Right lung (tissue), 10 donors: ENCODE measurements around the gene C4orf17. TPM values are rescaled to one million over a fixed set of nuclear protein-coding genes. Genes with fewer than 3 reads are reported as not detected.
"Not testable (repeated sequence)": the region's sequence is repeated elsewhere in the genome, so short reads cannot be mapped to it uniquely, and the experiment has no call there.

Source experiments
- DNase-seq, 2 donors: peaks; one replicate each; pipeline ENCODE4 v3.0.0-alpha.2; 2013
- long read RNA-seq, 8 donors: transcript quantifications; one replicate each; lab custom pipeline, GENCODE V29; 2026
- polyA plus RNA-seq, 5 donors: library from polyadenylated mRNA; unstranded; fragments of 120-200 nt; gene quantifications; one replicate each; pipeline versions ENCODE4 v1.2.1 to v1.2.3, GENCODE V29; 2013; ENCODE audit warnings: inconsistent platforms in 1 of 5, low replicate concordance in 1 of 5; ENCODE audit not compliant: insufficient read length in 5 of 5, insufficient read depth in 1 of 5

The C4orf17 gene
- not detected for polyA plus RNA-seq
- long read RNA-seq, donor 1 = 0 reads
- long read RNA-seq, donor 2 = 0 reads
- long read RNA-seq, donor 3 = 0 reads
- long read RNA-seq, donor 4 = 0 reads
- long read RNA-seq, donor 5 = 0 reads
- long read RNA-seq, donor 6 = 0 reads
- long read RNA-seq, donor 7 = 0 reads
- long read RNA-seq, donor 8 = 0 reads

GRCh38 chr4:99510721-99511120, at the start of gene C4orf17:
Gene C4orf17 (plus strand): TSS chr4:99511021. CDS start chr4:99513082, 2,061 bp downstream.
- no peak for DNase-seq

GRCh38 chr4:99461623-99462401, 49.0 kb upstream of the C4orf17 start:
- no peak for DNase-seq

GRCh38 chr4:99462875-99463464, 47.9 kb upstream of the C4orf17 start:
- DNase-seq = peak; percentile 55 to 64

GRCh38 chr4:99463566-99463965, 47.3 kb upstream of the C4orf17 start:
- DNase-seq = no peak

GRCh38 chr4:99467887-99468286, 42.9 kb upstream of the C4orf17 start:
- no peak for DNase-seq

- DNase-seq = no peak
Measured at GRCh38 chr4:99468889-99469288, 41.9 kb upstream of the C4orf17 start.

- DNase-seq = no peak
Measured at GRCh38 chr4:99471349-99471748, 39.5 kb upstream of the C4orf17 start.

- no peak for DNase-seq
Measured at GRCh38 chr4:99471896-99472295, 38.9 kb upstream of the C4orf17 start.

GRCh38 chr4:99473131-99473530, 37.7 kb upstream of the C4orf17 start:
- DNase-seq = no peak

GRCh38 chr4:99483636-99484035, 27.2 kb upstream of the C4orf17 start:
- no peak for DNase-seq

GRCh38 chr4:99485212-99485611, 25.6 kb upstream of the C4orf17 start:
- no peak for DNase-seq

GRCh38 chr4:99486648-99487047, 24.2 kb upstream of the C4orf17 start:
- DNase-seq = not testable (repeated sequence)

- no peak for DNase-seq
Measured at GRCh38 chr4:99490286-99490685, 20.5 kb upstream of the C4orf17 start.

- DNase-seq = no peak
Measured at GRCh38 chr4:99504804-99505502, 5.9 kb upstream of the C4orf17 start.

- DNase-seq = no peak
Measured at GRCh38 chr4:99506781-99507180, 4.0 kb upstream of the C4orf17 start.

- DNase-seq = no peak
Measured at GRCh38 chr4:99507349-99507748, 3.5 kb upstream of the C4orf17 start.

GRCh38 chr4:99507762-99508161, 3.1 kb upstream of the C4orf17 start:
- DNase-seq = no peak

GRCh38 chr4:99518601-99519295, 7.9 kb downstream of the C4orf17 start:
- no peak for DNase-seq

- peak; percentile 24 to 53 for DNase-seq
Measured at GRCh38 chr4:99529228-99529627, 18.4 kb downstream of the C4orf17 start.

GRCh38 chr4:99529956-99530355, 19.1 kb downstream of the C4orf17 start:
- DNase-seq = no peak

GRCh38 chr4:99534699-99535098, 23.9 kb downstream of the C4orf17 start:
- DNase-seq = not testable (repeated sequence)

- DNase-seq = peak in 1 of 2 donors; percentile 9
Measured at GRCh38 chr4:99536271-99536670, 25.4 kb downstream of the C4orf17 start.
